Activated CD4-positive, alpha-beta T cell treated with anti-CD3 and anti-CD28 coated beads for 24 hours (primary cell): ENCODE results near the gene MAN1C1.
A peak's percentile ranks its signal among the peaks of the same experiment; 100 is the strongest.
"Not testable (repeated sequence)": the region's sequence is repeated elsewhere in the genome, so short reads cannot be mapped to it uniquely, and the experiment has no call there.

Source experiments
- DNase-seq, 2 donors: peaks; one replicate each; pipeline ENCODE4 v3.0.0-alpha.2; 2020; ENCODE audit warnings: low read depth in 2 of 2

The MAN1C1 gene

DNA sequence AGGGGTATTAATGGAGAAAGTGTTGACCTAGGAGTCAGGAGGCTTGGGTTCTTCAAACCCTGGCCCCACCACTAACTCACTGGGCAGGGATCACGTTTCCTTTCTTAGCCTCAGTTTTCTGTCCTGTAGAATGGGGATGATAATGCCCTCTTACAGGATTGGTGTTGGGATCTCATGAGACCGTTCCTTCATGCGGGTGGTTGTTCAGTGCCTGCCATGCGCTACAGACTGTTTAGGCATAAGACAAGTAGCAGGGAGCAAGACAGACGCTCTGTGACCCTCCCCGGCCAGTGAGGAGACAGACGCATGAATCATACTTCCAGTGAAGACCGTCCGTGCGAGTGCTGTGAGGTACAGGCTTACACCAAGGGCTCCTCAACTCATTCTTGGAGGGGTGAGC, 81.7 kb downstream of the MAN1C1 start:
- DNase-seq, result peak in 1 of 2 donors; percentile 35

DNA sequence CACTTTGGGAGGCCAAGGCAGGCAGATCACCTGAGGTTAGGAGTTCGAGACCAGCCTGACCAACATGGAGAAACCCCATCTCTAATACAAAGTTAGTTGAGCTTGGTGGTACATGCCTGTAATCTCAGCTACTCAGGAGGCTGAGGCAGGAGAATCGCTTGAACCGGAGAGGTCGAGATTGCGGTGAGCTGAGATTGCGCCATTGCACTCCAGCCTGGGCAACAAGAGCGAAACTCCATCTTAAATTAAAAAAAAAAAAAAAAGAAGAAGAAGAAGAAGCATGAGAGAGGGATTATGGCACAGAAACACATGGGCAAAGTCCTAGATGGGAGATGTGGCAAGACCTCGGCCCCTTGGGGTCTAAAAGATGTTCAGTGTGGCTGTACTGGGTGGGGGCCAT, 82.5 kb downstream of the MAN1C1 start:
- DNase-seq, result not testable (repeated sequence)

- DNase-seq, result no peak
Observed at GRCh38 chr1:25699500-25700143, 83.0 kb downstream of the MAN1C1 start.

- DNase-seq, result no peak
Observed at GRCh38 chr1:25700144-25700523, 83.5 kb downstream of the MAN1C1 start.

GRCh38 chr1:25700626-25701025, 84.0 kb downstream of the MAN1C1 start:
- DNase-seq, result no peak

GRCh38 chr1:25701030-25701785, 84.6 kb downstream of the MAN1C1 start:
- DNase-seq, result no peak

DNA sequence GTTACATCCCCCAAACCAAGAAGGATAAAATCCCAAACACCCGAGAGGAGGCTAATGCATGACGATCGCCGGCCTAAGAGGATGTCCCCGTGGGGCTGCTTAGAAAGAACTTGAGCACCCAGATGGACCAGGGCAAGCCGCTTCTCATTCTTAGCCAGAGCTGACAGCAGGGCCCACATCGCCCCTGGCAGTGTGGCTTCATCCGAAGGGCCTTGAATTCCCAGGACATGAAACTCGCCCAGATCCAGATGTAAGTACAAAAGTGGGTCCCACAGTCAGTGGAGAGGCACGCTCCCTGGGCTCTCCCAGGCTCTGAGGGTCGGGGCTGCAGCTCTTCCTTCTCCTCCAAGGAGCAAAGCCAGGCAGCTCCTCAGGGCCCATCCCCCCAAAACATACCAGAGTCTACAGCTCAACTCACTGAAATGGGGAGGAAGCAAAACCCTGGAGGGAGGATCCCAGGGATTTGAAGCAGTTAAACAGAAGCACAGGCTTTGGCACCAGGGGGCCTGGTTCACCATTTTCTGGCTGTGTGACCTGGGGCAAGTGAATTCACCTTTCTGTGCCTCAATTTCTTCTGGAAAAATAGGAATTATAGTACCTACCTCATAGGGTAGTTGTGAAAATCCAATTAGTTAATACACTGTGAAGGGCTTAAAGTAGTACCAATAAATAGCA, 85.6 kb downstream of the MAN1C1 start:
- DNase-seq, result no peak

- no peak for DNase-seq
Observed at GRCh38 chr1:25703041-25703440, 86.5 kb downstream of the MAN1C1 start.

DNA sequence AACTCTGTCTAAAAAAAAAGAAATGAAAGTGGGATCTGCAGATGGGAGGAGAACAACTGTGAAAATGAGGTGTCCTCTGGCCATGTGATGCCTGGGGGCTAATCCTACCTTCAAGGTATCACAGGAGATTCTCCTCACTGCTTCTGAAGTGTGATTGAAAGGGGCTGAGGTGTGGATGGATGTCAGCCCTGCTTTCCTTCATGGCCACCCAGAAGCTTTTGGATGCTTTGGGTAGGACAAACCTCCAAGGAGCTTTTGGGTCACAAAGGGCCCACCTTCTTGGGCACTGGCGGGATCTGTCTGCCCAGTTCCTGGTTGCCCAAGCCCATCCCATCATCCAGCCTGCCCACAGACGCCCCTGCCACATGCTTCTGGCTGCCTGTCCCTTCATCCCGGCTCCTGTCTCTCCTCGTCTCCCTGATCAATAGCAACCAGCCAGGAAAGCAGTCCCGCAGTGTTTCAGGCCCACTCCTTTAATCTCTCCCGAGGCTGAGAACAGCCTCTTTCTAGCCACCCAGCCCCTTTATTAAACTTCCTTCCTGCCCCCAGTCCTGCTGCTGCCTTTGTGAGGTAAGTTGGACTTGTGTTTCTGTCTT, 87.2 kb downstream of the MAN1C1 start:
- no peak for DNase-seq

DNA sequence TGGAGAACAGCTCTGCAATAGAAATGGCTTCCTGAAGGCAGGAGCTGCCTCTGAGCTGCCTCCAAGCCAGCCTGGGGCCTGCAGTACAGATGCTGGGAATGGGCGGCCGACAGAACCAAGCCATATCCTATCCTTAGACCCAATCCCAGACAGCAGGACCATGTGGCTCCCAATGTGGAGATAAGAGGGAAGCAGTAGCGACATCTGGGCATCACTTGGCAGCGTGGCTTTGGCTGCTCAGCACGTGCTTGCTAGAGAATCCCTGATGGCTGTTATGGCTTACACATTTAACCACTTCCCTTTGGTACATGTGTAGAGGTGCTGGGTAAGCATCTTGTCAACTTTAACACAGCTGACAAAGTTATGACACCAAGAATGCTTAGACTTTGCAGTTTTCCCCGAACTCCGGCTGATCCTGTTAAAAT, 87.7 kb downstream of the MAN1C1 start:
- DNase-seq, result no peak

DNA sequence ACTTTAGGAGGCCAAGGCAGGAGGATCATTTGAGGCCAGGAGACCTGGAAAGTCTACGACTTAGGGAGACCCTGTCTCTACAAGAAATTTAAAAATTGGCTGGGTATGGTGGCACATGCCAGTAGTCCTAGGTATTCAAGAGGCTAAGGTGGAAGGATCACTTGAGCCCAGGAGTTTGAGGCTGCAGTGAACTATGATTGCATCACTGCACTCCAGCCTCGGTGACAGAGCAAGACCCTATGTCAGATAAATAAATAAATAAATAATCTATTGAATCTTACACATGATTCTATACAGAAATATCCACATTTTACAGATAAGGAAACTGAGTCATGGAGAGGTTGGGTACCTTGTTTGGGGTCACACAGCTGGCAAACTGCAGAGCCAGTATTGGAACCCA, 89.1 kb downstream of the MAN1C1 start:
- DNase-seq, result no peak

GRCh38 chr1:25706146-25707089, 89.8 kb downstream of the MAN1C1 start:
- DNase-seq, result no peak

DNA sequence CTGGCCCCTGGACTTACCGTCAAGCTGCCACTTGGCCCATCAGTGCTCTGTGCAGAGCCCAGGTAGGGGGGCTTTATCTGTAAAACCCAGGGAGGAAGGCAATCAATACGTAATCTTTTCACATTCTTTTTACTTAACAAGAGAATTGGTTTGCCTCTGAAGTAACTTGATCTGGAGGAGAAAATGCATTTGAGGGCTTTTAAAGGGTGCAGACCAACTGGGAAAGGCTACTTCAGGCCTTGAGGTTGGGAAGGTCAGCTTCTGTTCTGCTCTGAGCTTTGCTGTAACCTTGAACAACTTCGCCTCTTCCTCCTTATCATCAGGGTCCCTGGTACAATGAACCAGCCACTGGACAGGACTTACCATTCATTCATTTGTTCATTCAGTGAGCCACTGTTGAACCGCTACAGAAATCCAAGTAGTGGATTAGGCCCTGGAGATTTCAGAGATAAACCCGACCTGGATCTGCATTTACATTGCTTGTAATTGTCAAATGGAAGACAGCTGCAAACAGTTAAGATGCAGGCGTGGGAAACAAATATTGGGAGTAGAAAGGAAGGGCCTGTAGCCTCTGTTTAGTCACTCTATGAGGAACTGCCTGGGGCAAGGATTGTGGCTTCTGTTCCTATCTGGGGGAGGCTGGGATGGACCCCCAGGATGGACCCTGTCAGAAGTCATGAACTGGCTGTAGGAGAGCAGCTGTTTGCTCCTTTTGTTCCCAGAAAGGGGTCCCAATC, 90.9 kb downstream of the MAN1C1 start:
- no peak for DNase-seq

- no peak for DNase-seq
Observed at GRCh38 chr1:25710583-25711347, 94.2 kb downstream of the MAN1C1 start.

DNA sequence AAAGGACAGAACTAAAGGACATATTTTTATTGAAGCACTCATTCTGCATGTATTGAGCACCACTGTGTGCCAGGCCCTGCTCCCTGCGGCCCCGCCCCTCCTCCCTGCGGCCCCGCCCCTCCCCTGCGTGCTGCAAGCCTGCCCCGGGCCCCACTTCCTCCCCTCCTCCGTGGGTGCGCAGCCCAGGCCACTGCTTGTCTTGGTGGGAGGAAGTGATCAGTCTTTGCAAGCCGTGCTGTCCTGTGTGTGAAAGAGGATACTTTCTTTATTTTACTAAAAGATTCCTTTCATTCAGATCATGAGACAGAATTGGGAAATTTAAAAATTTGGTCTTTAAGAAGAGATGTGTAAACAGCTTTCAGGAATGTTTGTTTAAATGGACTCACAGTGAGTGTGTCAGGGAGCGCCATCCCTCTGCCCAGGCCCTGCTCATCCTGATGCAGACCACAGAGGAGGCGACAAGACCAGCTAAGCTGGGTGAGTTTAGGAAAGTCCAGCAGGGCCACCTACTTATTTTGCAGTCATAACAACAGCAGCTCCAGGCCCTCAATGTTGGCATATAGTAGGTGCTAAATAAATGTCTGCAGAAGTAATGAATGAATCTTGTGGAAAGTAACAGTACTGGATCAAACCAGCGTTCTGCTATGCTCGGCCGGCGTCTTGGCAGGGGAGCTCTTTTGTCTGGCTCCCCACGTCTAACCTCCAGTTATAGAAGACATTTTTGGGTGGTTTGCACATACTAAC, 95.1 kb downstream of the MAN1C1 start:
- DNase-seq, result peak; percentile 41 to 56

GRCh38 chr1:25712299-25712970, 95.8 kb downstream of the MAN1C1 start:
- DNase-seq, result no peak

DNA sequence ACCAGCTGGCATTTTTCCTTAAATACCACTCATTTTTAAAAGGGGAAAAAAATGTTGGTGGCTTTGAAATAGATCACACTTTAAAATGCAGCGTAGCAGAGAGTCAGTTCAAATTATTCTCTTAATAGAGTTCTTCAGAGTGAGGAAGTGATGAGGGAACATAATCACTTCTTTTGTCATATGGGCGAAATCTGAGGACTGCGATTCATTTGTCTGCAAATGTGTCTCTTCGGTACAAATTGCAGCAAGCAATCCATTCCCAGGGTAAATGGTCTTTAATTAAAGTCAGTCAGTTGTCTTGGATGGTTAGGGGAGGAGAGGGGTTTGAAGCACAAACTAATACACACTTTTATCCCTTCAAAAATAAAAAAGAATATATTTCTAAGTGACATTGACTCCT, 97.4 kb downstream of the MAN1C1 start:
- DNase-seq, result no peak

GRCh38 chr1:25714372-25714931, 97.9 kb downstream of the MAN1C1 start:
- DNase-seq, result no peak
